Keratinocyte (primary cell): ENCODE data around the gene SLC27A5. TPM values are rescaled to one million over a fixed set of nuclear protein-coding genes. Genes with fewer than 3 reads are reported as not detected.

Source experiments
- DNase-seq: peaks from one replicate; pipeline ENCODE4 v3.0.0-alpha.2; 2011; ENCODE audit warnings: low read depth, missing footprints, low spot score
- FAIRE-seq: peaks from 2 replicates; lab custom pipeline; 2011; peaks lifted over from hg19 to GRCh38; lab: Jason Lieb, UNC
- H2AFZ ChIP-seq: 2 replicates; pipeline ENCODE4 v1.6.0; 2012; ENCODE audit warnings: low read length, control low read depth, inconsistent platforms; ENCODE audit not compliant: control insufficient read depth
- H3K27ac ChIP-seq: 2 replicates; pipeline ENCODE4 v1.5.1; 2011; ENCODE audit warnings: low read length; ENCODE audit not compliant: control insufficient read depth, insufficient read depth
- H3K27me3 ChIP-seq: 3 replicates; pipeline ENCODE4 v1.6.0; 2011; ENCODE audit warnings: low read length; ENCODE audit not compliant: control insufficient read depth, insufficient read depth; ENCODE audit errors: extremely low read depth
- H3K36me3 ChIP-seq, 2 experiments: 2 replicates in 1 of 2; 3 replicates in 1 of 2; pipeline ENCODE4 v1.5.1; 2011; ENCODE audit warnings: low read length in 2 of 2, mild to moderate bottlenecking in 1 of 2; ENCODE audit not compliant: control insufficient read depth in 2 of 2, insufficient read depth in 2 of 2; ENCODE audit errors: extremely low read depth in 1 of 2
- H3K4me1 ChIP-seq: 3 replicates; pipeline ENCODE4 v1.5.1; 2011; ENCODE audit warnings: low read length; ENCODE audit not compliant: control insufficient read depth, insufficient read depth; ENCODE audit errors: extremely low read depth
- H3K4me2 ChIP-seq: 3 replicates; pipeline ENCODE4 v1.6.0; 2011; ENCODE audit warnings: low read depth, low read length; ENCODE audit not compliant: control insufficient read depth, insufficient read depth; ENCODE audit errors: extremely low read depth
- H3K4me3 ChIP-seq, 3 experiments: fragments of 200-600 bp in 1 of 3; sonication (generic) in 1 of 3; 2 replicates in 2 of 3; 3 replicates in 1 of 3; pipeline ENCODE4 v1.5.1; 2011 to 2016; ENCODE audit warnings: low read length in 3 of 3, mild to moderate bottlenecking in 3 of 3, control low read depth in 2 of 3, inconsistent platforms in 1 of 3, low read depth in 1 of 3, mixed read lengths in 1 of 3, mixed run types in 1 of 3, moderate library complexity in 1 of 3; ENCODE audit not compliant: control insufficient read depth in 2 of 3, insufficient read depth in 2 of 3; ENCODE audit errors: extremely low read depth in 1 of 3
- H3K79me2 ChIP-seq: 2 replicates; pipeline ENCODE4 v1.6.0; 2012; ENCODE audit warnings: low read length; ENCODE audit not compliant: control insufficient read depth, insufficient read depth
- H3K9ac ChIP-seq: 3 replicates; pipeline ENCODE4 v1.6.0; 2011; ENCODE audit warnings: low read length; ENCODE audit not compliant: control insufficient read depth, insufficient read depth; ENCODE audit errors: extremely low read depth
- H3K9me1 ChIP-seq: 3 replicates; pipeline ENCODE4 v1.6.0; 2011; ENCODE audit warnings: low read length; ENCODE audit not compliant: control insufficient read depth, insufficient read depth; ENCODE audit errors: extremely low read depth
- H3K9me3 ChIP-seq: 2 replicates; pipeline ENCODE4 v1.5.1; 2012; ENCODE audit warnings: low read depth, low read length; ENCODE audit not compliant: control insufficient read depth
- H4K20me1 ChIP-seq: 3 replicates; pipeline ENCODE4 v1.6.0; 2011; ENCODE audit warnings: low read length; ENCODE audit not compliant: control insufficient read depth, insufficient read depth; ENCODE audit errors: extremely low read depth
- CTCF ChIP-seq, 3 experiments: IDR thresholded peaks in 1 of 3; conservative IDR thresholded peaks in 1 of 3; optimal IDR thresholded peaks in 1 of 3; 2 replicates in 2 of 3; 3 replicates in 1 of 3; pipeline versions ENCODE3 to v1.5.1; 2011; ENCODE audit warnings: low read length in 3 of 3, mild to moderate bottlenecking in 3 of 3, moderate library complexity in 2 of 3, control low read depth in 1 of 3, inconsistent platforms in 1 of 3; ENCODE audit not compliant: insufficient read depth in 2 of 3; ENCODE audit errors: extremely low read depth in 1 of 3
- EZH2 ChIP-seq: IDR thresholded peaks from one replicate; pipeline ENCODE4 v1.6.1; 2012; ENCODE audit warnings: inconsistent platforms, mild to moderate bottlenecking, low read length, moderate library complexity
- dilution Hi-C: fragments of 300-500 bp; cut with MboI; formaldehyde crosslinking; loops from one replicate; pipeline ENCODE4 v1.7.0; 2020; ENCODE audit warnings: low sequenced_read_pairs; ENCODE audit not compliant: extremely low pct_ligation_motif_present
- polyA plus RNA-seq, 5 experiments: library from polyadenylated mRNA; depleted of rRNA in 3 of 5; stranded (reverse) in 3 of 5; stranded (forward) in 1 of 5; unstranded in 1 of 5; fragments of >200 nt; gene quantifications; 1 replicate in 1 of 5; 2 replicates in 3 of 5; 3 replicates in 1 of 5; pipeline versions ENCODE4 v1.2.1 to v1.2.3, GENCODE V29; 2011 to 2012; ENCODE audit warnings: missing spikeins in 2 of 5, low read depth in 1 of 5, low replicate concordance in 1 of 5

Gene SLC27A5
- polyA plus RNA-seq, 1 donor (not counting 4 experiments of a cell fraction or from before 2014, with no cell fraction given): 13.4 TPM

- peak within 1 kb of the TSS; percentile 79 for H2AFZ ChIP-seq
Measured at GRCh38 chr19:58554494-58555368, 42.9 kb upstream of the SLC27A5 start, which contains the start of gene CHMP2A. CHMP2A (minus strand) TSS chr19:58555105; CDS start chr19:58554212, 893 bp downstream.

DNA sequence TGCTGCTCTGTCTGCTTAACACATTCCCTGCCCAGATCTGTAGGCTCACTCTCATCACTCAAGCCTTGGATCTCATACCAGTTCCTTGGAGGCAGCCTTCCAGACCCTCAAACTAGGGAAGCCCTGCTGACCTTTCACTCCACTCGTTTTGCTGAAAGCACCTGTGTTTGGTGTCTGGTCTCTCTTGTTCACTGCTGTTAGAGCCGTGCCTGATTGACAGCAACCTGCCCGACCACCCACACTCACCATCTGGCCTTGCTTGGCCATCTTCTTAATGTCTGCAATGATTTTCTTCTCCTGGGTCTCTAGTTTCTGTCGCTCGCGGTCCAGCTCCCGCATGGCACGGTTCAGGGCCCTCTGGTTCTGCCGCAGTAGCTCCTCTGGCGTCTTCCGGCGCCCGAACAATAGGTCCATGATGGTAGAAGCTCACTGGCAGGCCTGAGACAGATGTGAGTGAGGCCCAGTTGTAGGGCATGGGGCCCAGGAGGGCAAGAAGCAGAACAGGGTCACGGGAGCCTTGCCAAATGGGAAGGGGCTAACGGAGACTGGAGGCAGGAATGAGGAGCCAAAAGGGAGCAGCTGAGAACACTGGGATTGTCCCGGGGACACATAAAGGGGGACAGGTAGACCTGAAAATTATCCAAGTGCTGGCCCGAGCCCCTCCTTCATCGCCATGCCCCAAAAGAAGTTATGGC, 42.2 kb upstream of the SLC27A5 start:
- Histone ChIP-seq H3K9me1 (no peaks in the 10 kb centered on the region), H3K4me2 (peak overlapping the region; percentile 97), H3K27me3 (no peaks in the 10 kb centered on the region), H3K4me1 (peaks cover 27% of the 10 kb centered on the region), H3K9me3 (no peaks in the 10 kb centered on the region), H4K20me1 (peaks cover 15% of the 10 kb centered on the region), H3K36me3 (peaks cover 42 to 48% of the 10 kb centered on the region in 2 experiments), H2AFZ (no peak overlapping the region), H3K79me2 (peaks cover 62% of the 10 kb centered on the region), H3K9ac (peak overlapping the region; percentile 91), H3K4me3 (peak overlapping the region; percentile 67 to 92 (median 89)), H3K27ac (peak overlapping the region; percentile 86)
- DNase-seq (no peak), FAIRE-seq (no peak)
- TF ChIP-seq CTCF (optimal IDR thresholded peaks at IDR 0.05 in 1 of 3, IDR thresholded peaks at IDR 0.05 in 1 of 3, conservative IDR thresholded peaks at IDR 0.05 in 1 of 3; ENCODE audit: extremely low read depth in 1 of 3, insufficient read depth in 2 of 3, low read length in 3 of 3) (no peak), EZH2 (no peak)
- dilution Hi-C loops: no loop called here

More at GRCh38 chr19:58554494-58555368, 42.9 kb upstream of the SLC27A5 start, which contains the start of gene CHMP2A:
- Histone ChIP-seq H3K79me2 (peaks cover 54% of the 10 kb centered on the region), H4K20me1 (peaks cover 11% of the 10 kb centered on the region), H3K27me3 (no peaks in the 10 kb centered on the region), H3K9me1 (no peaks in the 10 kb centered on the region), H3K9me3 (no peaks in the 10 kb centered on the region), H3K36me3 (peaks cover 35 to 40% of the 10 kb centered on the region in 2 experiments), H3K9ac (peak within 1 kb of the TSS; percentile 91), H3K4me2 (peak within 1 kb of the TSS; percentile 97), H3K27ac (peak within 1 kb of the TSS; percentile 86), H3K4me3 (peak within 1 kb of the TSS; percentile 67 to 92 (median 89)), H3K4me1 (peaks cover 30% of the 10 kb centered on the region)
- dilution Hi-C loops: no loop called here
- TF ChIP-seq EZH2: no peak
- peak in 1 of 3 experiments; percentile 5 for TF ChIP-seq CTCF (optimal IDR thresholded peaks at IDR 0.05 in 1 of 3, IDR thresholded peaks at IDR 0.05 in 1 of 3, conservative IDR thresholded peaks at IDR 0.05 in 1 of 3; ENCODE audit: extremely low read depth in 1 of 3, insufficient read depth in 2 of 3, low read length in 3 of 3)
- FAIRE-seq (peak; percentile 43), DNase-seq (no peak)
